Renal pelvis (tissue), 12 donors: ENCODE measurements around the gene FOXI1. TPM values are rescaled to one million over a fixed set of nuclear protein-coding genes. Genes with fewer than 3 reads are reported as not detected.

Source experiments
- DNase-seq: peaks from one replicate; pipeline ENCODE4 v3.0.0-alpha.2; 2013
- long read RNA-seq, 16 experiments: transcript quantifications; one replicate each; lab custom pipeline, GENCODE V29; 2026
- polyA plus RNA-seq, 3 donors: library from polyadenylated mRNA; unstranded; fragments of 120-200 nt; gene quantifications; one replicate each; pipeline ENCODE4 v1.2.1, GENCODE V29; 2013; ENCODE audit not compliant: insufficient read length in 3 of 3

Gene FOXI1
- polyA plus RNA-seq = 1 to 10 TPM; 5.2 to 8.2 (median 5.8) TPM
- long read RNA-seq, donor 1, partial matches to known transcripts = 0 of 2 reads
- long read RNA-seq, donor 1, other reads (novel, unspliced or antisense) = 0 of 2 reads
- long read RNA-seq, donor 2, partial matches to known transcripts = 0 of 3 reads
- long read RNA-seq, donor 2, other reads (novel, unspliced or antisense) = 0 of 3 reads
- long read RNA-seq, donor 3, partial matches to known transcripts = 0 of 2 reads
- long read RNA-seq, donor 3, other reads (novel, unspliced or antisense) = 0 of 2 reads
- long read RNA-seq, donor 4, partial matches to known transcripts = 0 of 3 reads
- long read RNA-seq, donor 4, other reads (novel, unspliced or antisense) = 0 of 3 reads
- long read RNA-seq, donor 5, partial matches to known transcripts = 0 of 4 reads
- long read RNA-seq, donor 5, other reads (novel, unspliced or antisense) = 0 of 4 reads
- long read RNA-seq, donor 6, partial matches to known transcripts = 0 of 4 reads
- long read RNA-seq, donor 6, other reads (novel, unspliced or antisense) = 0 of 4 reads
- long read RNA-seq, donor 7, partial matches to known transcripts = 0 of 3 reads
- long read RNA-seq, donor 7, other reads (novel, unspliced or antisense) = 0 of 3 reads
- long read RNA-seq, donor 8 = 0 reads
- long read RNA-seq, donor 9, transcript FOXI1-201 (2 exons, 2,312 nt) = major isoform, 7 of 7 reads
- long read RNA-seq, donor 9, partial matches to known transcripts = 0 of 7 reads
- long read RNA-seq, donor 9, other reads (novel, unspliced or antisense) = 0 of 7 reads
- long read RNA-seq, donor 10, partial matches to known transcripts = 0 of 2 reads
- long read RNA-seq, donor 10, other reads (novel, unspliced or antisense) = 0 of 2 reads
- long read RNA-seq, donor 11, partial matches to known transcripts = 0 of 2 reads
- long read RNA-seq, donor 11, other reads (novel, unspliced or antisense) = 0 of 2 reads
- long read RNA-seq, donor 12, transcript FOXI1-201 (2 exons, 2,312 nt) = major isoform, 5 of 5 reads
- long read RNA-seq, donor 12, partial matches to known transcripts = 0 of 5 reads
- long read RNA-seq, donor 12, other reads (novel, unspliced or antisense) = 0 of 5 reads
- long read RNA-seq, donor 13, partial matches to known transcripts = 0 of 3 reads
- long read RNA-seq, donor 13, other reads (novel, unspliced or antisense) = 0 of 3 reads
- long read RNA-seq, donor 14, transcript FOXI1-201 (2 exons, 2,312 nt) = major isoform, 5 of 5 reads
- long read RNA-seq, donor 14, partial matches to known transcripts = 0 of 5 reads
- long read RNA-seq, donor 14, other reads (novel, unspliced or antisense) = 0 of 5 reads
- long read RNA-seq, donor 15 = 0 reads
- long read RNA-seq, donor 16, partial matches to known transcripts = 0 of 4 reads
- long read RNA-seq, donor 16, other reads (novel, unspliced or antisense) = 0 of 4 reads

DNA sequence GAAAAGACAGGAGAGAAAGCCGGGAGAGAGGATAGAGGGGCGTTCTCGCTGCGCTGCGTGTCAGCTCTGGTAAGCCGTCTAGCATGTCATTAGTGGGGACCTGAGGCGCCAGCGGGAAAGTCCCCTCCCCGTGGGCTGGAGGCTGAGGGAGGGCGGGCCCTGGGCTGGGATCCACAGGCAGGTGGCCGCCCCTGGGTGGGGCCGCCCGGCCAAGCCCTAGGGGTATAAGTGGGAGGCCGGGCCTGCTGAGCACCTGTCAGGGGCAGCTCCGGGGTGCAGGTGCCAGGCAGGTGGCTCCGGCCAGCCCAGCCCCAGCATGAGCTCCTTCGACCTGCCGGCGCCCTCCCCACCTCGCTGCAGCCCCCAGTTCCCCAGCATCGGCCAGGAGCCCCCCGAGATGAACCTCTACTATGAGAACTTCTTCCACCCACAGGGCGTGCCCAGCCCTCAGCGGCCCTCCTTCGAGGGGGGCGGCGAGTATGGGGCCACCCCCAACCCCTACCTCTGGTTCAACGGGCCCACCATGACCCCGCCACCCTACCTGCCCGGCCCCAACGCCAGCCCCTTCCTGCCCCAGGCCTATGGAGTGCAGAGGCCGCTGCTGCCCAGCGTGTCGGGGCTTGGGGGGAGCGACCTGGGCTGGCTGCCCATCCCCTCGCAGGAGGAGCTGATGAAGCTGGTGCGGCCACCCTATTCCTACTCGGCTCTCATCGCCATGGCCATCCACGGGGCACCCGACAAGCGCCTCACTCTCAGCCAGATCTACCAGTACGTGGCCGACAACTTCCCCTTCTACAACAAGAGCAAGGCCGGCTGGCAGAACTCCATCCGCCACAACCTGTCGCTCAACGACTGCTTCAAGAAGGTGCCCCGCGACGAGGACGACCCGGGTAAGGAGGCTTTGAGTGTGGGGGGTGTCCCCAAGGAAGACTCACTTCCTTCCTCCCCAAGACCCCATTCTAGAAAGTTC, at the start of gene FOXI1:
Gene FOXI1 (plus strand): TSS at position 256 of the 970 bp plus-strand sequence. CDS start 61 bp downstream, at position 317.
- no peak for DNase-seq

DNA sequence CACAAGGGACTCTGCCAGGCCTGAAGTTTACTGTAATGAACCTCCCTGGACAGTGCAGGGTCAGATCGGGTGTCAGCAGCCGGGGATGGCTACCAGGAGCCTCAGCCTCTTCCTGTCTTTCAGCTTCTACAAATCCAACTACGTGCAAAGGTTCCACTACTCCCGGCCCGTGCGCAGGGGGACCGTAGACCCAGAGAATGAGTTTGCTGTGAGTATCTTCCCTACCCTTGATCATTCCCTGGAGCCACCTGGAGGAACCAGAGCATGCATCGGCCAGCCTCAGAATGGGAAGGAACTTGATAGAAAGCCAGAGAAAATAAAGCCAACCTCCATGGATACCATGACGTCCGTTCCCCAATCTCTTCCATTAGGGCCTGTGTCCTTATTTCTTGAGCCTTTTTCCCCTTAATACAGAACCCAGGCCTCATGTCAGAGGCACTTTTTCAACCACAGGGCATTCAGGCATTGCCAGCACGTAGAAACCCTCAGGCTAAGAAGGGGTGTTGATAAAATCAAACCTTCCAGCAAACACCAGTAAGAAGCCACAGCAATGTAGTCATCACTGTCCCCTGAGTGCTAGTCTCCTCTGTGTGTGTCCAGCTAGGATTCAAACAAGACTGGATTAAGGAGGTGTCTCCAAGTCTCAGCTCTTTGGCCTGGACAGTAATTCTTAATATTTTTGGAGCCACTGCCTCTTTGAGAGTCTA, 49.0 kb upstream of the FOXI1 start:
- no peak for DNase-seq

GRCh38 chr5:170057311-170057710, 48.4 kb upstream of the FOXI1 start:
- no peak for DNase-seq

DNA sequence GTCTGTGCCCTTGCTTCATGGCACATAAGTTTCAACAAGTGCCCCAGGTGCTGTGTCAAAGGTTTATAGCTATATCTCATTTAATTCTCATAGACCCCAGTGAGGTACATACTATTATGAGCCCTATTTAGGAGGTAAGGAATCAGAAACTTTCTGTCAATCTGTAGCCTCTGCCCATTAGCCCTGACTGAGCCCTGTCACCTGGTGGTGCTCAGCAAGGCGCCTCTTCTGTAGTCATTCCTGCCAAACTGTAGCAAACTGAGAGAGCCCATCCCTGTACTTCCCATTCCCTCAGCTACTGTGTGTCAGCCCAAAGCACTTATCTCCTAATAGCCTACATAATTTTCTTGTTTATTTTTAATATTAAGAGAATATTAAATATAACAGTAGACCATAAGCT, 46.5 kb upstream of the FOXI1 start:
- DNase-seq = no peak

- DNase-seq = no peak
Measured at GRCh38 chr5:170067152-170067551, 38.5 kb upstream of the FOXI1 start.

GRCh38 chr5:170067574-170068170, 38.0 kb upstream of the FOXI1 start:
- no peak for DNase-seq

GRCh38 chr5:170069512-170069911, 36.2 kb upstream of the FOXI1 start:
- DNase-seq = no peak

GRCh38 chr5:170070556-170071412, 34.9 kb upstream of the FOXI1 start:
- DNase-seq = peak; percentile 57

DNA sequence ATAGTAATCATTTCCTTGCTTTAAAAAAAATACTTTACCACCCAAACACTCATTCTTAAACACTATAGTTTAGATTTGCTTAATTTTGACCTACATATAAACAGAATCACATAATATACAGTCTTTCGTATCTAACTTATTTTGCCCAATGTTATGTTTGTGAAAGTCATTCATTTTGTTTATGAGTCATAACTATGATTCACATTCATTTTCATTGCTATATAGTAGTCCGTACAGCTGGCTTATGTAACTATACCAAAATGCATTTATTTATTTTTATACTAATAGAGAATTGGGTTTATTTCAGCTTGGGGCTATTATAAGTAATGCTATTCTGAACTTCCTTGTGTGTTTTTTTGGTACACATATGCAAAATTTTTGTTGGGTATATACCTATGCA, 33.9 kb upstream of the FOXI1 start:
- DNase-seq = no peak

DNA sequence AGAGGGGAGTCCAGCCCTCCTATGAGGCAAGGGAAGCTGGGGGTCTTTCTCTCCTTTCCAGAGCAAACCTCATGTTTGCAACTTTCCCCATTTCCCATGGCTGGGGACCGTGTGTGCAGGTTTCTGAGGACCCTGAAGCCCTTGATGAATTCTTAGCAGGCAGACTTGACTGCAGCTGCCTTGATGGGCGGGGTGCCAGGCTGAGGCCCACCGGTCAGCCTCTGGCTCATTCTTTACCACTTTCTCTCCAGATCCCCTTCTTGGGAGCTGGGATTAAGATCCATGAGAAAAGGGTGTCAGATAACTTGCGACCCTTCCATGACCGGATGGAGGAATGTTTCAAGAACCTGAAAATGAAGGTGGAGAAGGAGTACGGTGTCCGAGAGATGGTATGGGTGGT, 30.0 kb upstream of the FOXI1 start:
- no peak for DNase-seq

- no peak for DNase-seq
Measured at GRCh38 chr5:170076211-170076610, 29.5 kb upstream of the FOXI1 start.

GRCh38 chr5:170076739-170077138, 29.0 kb upstream of the FOXI1 start:
- DNase-seq = no peak

DNA sequence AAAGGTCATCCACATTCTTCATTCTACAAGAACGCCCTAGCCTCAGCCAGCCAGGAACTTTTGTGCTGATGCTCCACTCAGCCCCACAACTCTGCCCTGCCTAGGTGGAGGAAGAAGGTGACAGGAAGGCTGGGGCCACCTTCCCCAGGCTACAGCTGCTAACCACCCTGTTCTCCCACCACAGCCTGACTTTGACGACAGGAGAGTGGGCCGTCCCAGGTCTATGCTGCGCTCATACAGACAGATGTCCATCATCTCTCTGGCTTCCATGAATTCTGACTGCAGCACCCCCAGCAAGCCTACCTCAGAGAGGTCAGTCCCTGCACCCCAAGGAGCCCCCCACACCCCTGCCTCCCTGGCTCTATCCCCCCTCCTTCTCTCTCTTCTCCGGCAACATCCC, 28.2 kb upstream of the FOXI1 start:
- DNase-seq = no peak

GRCh38 chr5:170078458-170078857, 27.2 kb upstream of the FOXI1 start:
- no peak for DNase-seq

GRCh38 chr5:170078931-170079330, 26.8 kb upstream of the FOXI1 start:
- DNase-seq = no peak

GRCh38 chr5:170080217-170080616, 25.5 kb upstream of the FOXI1 start:
- DNase-seq = no peak

DNA sequence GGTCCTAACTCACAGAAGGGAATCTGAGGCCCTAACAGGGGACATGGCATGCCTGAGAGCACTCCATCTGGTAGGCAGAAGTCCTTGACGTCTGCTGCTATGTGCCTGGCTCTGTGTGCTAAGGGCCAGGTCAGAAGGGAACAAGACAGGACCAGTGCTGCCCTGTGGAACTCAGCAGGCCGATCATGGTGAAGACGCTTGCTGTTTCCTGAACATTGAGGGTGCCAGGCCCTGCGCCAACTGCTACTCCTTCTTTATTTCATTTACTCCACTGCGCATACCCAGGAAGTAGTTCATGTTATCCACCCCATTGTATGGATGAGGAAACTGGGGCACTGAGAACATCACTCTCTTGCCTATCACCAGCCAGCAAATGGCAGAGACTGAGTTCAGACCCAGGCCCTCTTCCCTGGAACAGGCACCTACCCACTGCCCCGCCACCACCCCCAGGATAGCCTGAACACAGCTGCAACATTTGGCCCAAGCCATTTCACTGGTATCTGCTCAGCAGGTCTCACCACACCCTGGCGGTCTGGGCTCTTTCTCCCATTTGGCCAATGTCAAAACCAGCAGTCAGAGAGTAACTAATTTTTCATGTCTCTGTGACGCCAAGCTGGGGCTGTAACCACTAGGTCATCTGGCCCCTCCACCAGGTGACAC, 24.8 kb upstream of the FOXI1 start:
- no peak for DNase-seq

DNA sequence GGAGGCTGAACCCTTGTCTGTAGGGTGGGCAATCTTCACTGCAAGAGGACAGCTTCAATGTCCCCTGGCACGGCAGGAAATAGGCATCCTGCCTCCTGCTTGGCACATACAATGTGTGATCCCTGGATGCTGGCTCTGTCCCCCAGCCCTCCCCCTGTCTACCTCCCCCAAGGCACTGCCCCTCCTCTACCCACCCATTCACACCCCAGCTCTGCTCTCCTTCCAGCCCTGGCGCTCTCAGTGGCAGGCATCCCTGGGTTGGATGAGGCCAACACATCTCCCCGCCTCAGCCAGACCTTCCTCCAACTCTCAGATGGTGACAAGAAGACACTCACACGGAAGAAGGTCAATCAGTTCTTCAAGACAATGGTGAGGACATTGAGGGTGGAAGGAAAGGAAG, 24.1 kb upstream of the FOXI1 start:
- DNase-seq = no peak
